Measurements from ENCODE around the gene CAMK2G.
A peak's percentile ranks its signal among the peaks of the same experiment; 100 is the strongest.

CAMK2G gene

GRCh38 chr10:73813333-73813732, 61.0 kb downstream of the CAMK2G start:
- Histone ChIP-seq H3K36me3 (ENCODE audit: insufficient read depth, low read length) (peaks cover 33% of the 10 kb centered on the region; the same call in 1 of the 2 replicates), H3K27me3 (ENCODE audit: insufficient read depth, low read length) (no peaks in the 10 kb centered on the region), H3K9ac (ENCODE audit: low read length) (no peak overlapping the region), H3K4me1 (ENCODE audit: insufficient read depth, low read length, severe bottlenecking) (peaks cover 8% of the 10 kb centered on the region), H4K20me1 (ENCODE audit: insufficient read depth, low read length) (no peaks in the 10 kb centered on the region), H3K27ac (ENCODE audit: low read depth, low read length, poor library complexity, severe bottlenecking) (no peak overlapping the region), H3K9me3 (ENCODE audit: low read length) (no peaks in the 10 kb centered on the region), H3K4me2 (ENCODE audit: low read length) (no peak overlapping the region), H3K9me2 (ENCODE audit: low read depth, low read length) (no peaks in the 10 kb centered on the region), H3K79me2 (ENCODE audit: insufficient read depth, low read length) (no peaks in the 10 kb centered on the region), H3K4me3 (ENCODE audit: low read depth, low read length, poor library complexity, severe bottlenecking) (no peak overlapping the region), H2AFZ (ENCODE audit: low read length) (no peak overlapping the region), H3F3A (ENCODE audit: insufficient read depth, low read length) (no peaks in the 10 kb centered on the region)
- TF ChIP-seq CTCF (IDR thresholded peaks at IDR 0.05; ENCODE audit: low read length): no peak

GRCh38 chr10:73812657-73813056, 61.7 kb downstream of the CAMK2G start:
- H3K27me3 ChIP-seq (ENCODE audit: insufficient read depth, low read length): no peaks in the 10 kb centered on the region
- peaks cover 36% of the 10 kb centered on the region; the same call in 1 of the 2 replicates for H3K36me3 ChIP-seq (ENCODE audit: insufficient read depth, low read length)
- TF ChIP-seq EZH2 (IDR thresholded peaks at IDR 0.05; ENCODE audit: borderline replicate concordance, low read length): no peak
- TF ChIP-seq CTCF (IDR thresholded peaks at IDR 0.05; ENCODE audit: low read length): no peak
- no peaks in the 10 kb centered on the region for H3K9me3 ChIP-seq (ENCODE audit: low read length)
- peaks cover 8% of the 10 kb centered on the region for H3K4me1 ChIP-seq (ENCODE audit: insufficient read depth, low read length, severe bottlenecking)
- no peak overlapping the region for H2AFZ ChIP-seq (ENCODE audit: low read length)
- H3K79me2 ChIP-seq (ENCODE audit: insufficient read depth, low read length): no peaks in the 10 kb centered on the region
- H3K4me3 ChIP-seq (ENCODE audit: low read depth, low read length, poor library complexity, severe bottlenecking): no peak overlapping the region
- no peak overlapping the region for H3K27ac ChIP-seq (ENCODE audit: low read depth, low read length, poor library complexity, severe bottlenecking)
- no peaks in the 10 kb centered on the region for H3F3A ChIP-seq (ENCODE audit: insufficient read depth, low read length)
- H3K4me2 ChIP-seq (ENCODE audit: low read length): no peak overlapping the region
- no peaks in the 10 kb centered on the region for H4K20me1 ChIP-seq (ENCODE audit: insufficient read depth, low read length)
- no peaks in the 10 kb centered on the region for H3K9me2 ChIP-seq (ENCODE audit: low read depth, low read length)
- no peak overlapping the region for H3K9ac ChIP-seq (ENCODE audit: low read length)

GRCh38 chr10:73810735-73811465, 63.5 kb downstream of the CAMK2G start:
- Histone ChIP-seq H2AFZ (ENCODE audit: low read length) (no peak overlapping the region), H3K4me2 (ENCODE audit: low read length) (peak overlapping the region; percentile 72), H3F3A (ENCODE audit: insufficient read depth, low read length) (no peaks in the 10 kb centered on the region), H3K36me3 (ENCODE audit: insufficient read depth, low read length) (peaks cover 41% of the 10 kb centered on the region), H3K79me2 (ENCODE audit: insufficient read depth, low read length) (no peaks in the 10 kb centered on the region), H3K9me2 (ENCODE audit: low read depth, low read length) (no peaks in the 10 kb centered on the region), H3K4me1 (ENCODE audit: insufficient read depth, low read length, severe bottlenecking) (peaks cover 8% of the 10 kb centered on the region), H3K9ac (ENCODE audit: low read length) (peak overlapping the region; percentile 86), H3K9me3 (ENCODE audit: low read length) (no peaks in the 10 kb centered on the region), H3K27me3 (ENCODE audit: insufficient read depth, low read length) (no peaks in the 10 kb centered on the region), H4K20me1 (ENCODE audit: insufficient read depth, low read length) (no peaks in the 10 kb centered on the region), H3K27ac (ENCODE audit: low read depth, low read length, poor library complexity, severe bottlenecking) (no peak overlapping the region), H3K4me3 (ENCODE audit: low read depth, low read length, poor library complexity, severe bottlenecking) (peak overlapping the region; percentile 88)
- TF ChIP-seq CTCF (IDR thresholded peaks at IDR 0.05; ENCODE audit: low read length): no peak
- TF ChIP-seq EZH2 (IDR thresholded peaks at IDR 0.05; ENCODE audit: borderline replicate concordance, low read length): no peak
